A673 (cell line): Measurements from ENCODE around the gene LYRM4.

Experiments used
- EZH2 ChIP-seq: fragments of 200-600 bp; sonication (generic); IDR thresholded peaks from 2 replicates; pipeline ENCODE4 v1.6.1; 2017; ENCODE audit warnings: borderline replicate concordance, low read depth, mild to moderate bottlenecking, mixed read lengths, antibody characterized with exemption, low read length; ENCODE audit not compliant: poor library complexity, severe bottlenecking
- TF ChIP-seq, protein P1 (sequence below): fragments of 300-800, 200-600 bp; sonication (generic); conservative IDR thresholded peaks from 2 replicates; pipeline ENCODE4 v1.5.1; 2017; ENCODE audit warnings: low read depth, mild to moderate bottlenecking, antibody characterized with exemption, low read length, moderate library complexity, mixed read lengths

DNA sequence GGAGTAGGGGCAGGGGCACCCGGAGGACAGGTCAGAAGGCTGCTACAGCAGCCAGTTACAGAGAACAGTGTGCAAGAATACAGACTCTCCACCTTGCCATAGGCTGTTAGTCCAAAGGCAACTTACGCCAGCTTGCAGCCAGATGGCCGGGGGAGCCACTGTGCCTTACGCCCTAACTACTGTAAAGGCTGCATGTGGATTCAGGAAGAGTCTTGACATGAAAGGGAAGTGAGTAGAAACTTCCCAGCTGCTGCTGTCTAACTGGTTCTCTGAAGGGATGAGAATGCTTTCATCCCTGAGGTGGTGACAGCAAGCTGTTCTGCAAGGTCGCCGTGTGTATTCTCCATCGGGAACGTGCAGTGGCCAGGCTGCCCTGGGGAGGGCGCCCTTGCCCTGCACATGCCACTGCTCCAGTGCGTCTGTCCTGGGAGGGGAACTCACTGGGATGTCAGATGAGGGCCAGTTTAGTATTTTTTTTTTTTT, 46.1 kb downstream of the LYRM4 start:
- TF ChIP-seq, protein P1, sequence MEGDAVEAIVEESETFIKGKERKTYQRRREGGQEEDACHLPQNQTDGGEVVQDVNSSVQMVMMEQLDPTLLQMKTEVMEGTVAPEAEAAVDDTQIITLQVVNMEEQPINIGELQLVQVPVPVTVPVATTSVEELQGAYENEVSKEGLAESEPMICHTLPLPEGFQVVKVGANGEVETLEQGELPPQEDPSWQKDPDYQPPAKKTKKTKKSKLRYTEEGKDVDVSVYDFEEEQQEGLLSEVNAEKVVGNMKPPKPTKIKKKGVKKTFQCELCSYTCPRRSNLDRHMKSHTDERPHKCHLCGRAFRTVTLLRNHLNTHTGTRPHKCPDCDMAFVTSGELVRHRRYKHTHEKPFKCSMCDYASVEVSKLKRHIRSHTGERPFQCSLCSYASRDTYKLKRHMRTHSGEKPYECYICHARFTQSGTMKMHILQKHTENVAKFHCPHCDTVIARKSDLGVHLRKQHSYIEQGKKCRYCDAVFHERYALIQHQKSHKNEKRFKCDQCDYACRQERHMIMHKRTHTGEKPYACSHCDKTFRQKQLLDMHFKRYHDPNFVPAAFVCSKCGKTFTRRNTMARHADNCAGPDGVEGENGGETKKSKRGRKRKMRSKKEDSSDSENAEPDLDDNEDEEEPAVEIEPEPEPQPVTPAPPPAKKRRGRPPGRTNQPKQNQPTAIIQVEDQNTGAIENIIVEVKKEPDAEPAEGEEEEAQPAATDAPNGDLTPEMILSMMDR: peak; percentile 93
- no peak for TF ChIP-seq EZH2
